Testis (tissue), 2 donors: ENCODE data around the gene OXLD1.

ENCODE experiments used
- POLR2A ChIP-seq: fragments of 450-650 bp; IDR thresholded peaks from one replicate; pipeline ENCODE4 v1.6.1; 2017; ENCODE audit warnings: antibody characterized with exemption, mild to moderate bottlenecking, moderate library complexity
- TF ChIP-seq, protein P1 (sequence below), 3 experiments: fragments of 450-650 bp in 2 of 3; fragments of 200-600 bp in 1 of 3; sonication (generic) in 1 of 3; IDR thresholded peaks; one replicate each; pipeline ENCODE4 v1.5.1; 2016 to 2019; ENCODE audit warnings: antibody characterized with exemption in 3 of 3, mild to moderate bottlenecking in 2 of 3, moderate library complexity in 1 of 3

GRCh38 chr17:81711814-81712467 is 45.5 kb upstream of the OXLD1 start, which contains the start of gene SLC25A10:
- TF ChIP-seq, protein P1, sequence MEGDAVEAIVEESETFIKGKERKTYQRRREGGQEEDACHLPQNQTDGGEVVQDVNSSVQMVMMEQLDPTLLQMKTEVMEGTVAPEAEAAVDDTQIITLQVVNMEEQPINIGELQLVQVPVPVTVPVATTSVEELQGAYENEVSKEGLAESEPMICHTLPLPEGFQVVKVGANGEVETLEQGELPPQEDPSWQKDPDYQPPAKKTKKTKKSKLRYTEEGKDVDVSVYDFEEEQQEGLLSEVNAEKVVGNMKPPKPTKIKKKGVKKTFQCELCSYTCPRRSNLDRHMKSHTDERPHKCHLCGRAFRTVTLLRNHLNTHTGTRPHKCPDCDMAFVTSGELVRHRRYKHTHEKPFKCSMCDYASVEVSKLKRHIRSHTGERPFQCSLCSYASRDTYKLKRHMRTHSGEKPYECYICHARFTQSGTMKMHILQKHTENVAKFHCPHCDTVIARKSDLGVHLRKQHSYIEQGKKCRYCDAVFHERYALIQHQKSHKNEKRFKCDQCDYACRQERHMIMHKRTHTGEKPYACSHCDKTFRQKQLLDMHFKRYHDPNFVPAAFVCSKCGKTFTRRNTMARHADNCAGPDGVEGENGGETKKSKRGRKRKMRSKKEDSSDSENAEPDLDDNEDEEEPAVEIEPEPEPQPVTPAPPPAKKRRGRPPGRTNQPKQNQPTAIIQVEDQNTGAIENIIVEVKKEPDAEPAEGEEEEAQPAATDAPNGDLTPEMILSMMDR (IDR thresholded peaks at IDR 0.05): peak in 1 of 3 experiments; percentile 18
- TF ChIP-seq POLR2A: no peak
